ENCODE measurements around the gene EMP1.

Gene EMP1

DNA sequence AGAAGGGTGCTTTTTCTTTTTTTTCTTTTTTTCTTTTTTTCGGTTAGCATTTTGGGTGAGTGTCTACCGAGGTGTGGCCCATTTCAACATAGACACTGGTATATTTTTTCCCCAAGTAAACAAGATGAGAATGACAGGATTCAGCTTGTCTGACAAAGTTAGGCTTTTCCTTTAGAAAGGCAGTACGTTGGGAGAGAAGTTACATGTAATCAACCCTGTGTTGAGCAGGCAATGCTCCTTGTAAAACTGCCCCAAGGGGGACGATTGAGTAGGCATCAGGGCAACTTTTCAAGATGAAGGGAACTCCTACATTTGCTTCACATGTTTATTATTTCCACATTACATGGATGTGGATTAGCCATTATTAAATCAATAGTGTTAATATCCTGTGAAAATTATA, 1.7 kb downstream of the EMP1 start:
- DNase-seq, result no peak

GRCh38 chr12:13198876-13199275, 2.4 kb downstream of the EMP1 start:
- DNase-seq, result no peak

DNA sequence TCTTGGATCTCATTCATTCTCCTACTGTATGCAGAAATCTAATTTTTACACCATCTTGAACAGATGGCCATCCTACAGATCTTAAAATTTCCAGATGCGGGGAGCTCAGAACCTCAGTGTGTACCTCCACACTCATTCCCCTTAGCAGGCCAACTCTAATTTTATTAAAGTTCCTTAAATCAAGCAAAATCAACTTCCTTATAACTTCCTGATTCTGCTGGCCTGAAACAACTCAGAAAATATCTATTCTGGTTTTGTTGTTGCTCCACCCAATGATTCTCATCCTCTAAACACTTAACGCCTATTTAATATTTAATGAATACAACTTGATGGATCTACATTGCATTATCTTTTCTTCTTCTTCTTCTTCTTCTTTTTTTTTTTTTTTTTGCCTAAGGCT, 3.1 kb downstream of the EMP1 start:
- no peak for DNase-seq

- no peak for DNase-seq
Measured at GRCh38 chr12:13200841-13201240, 4.3 kb downstream of the EMP1 start.

DNA sequence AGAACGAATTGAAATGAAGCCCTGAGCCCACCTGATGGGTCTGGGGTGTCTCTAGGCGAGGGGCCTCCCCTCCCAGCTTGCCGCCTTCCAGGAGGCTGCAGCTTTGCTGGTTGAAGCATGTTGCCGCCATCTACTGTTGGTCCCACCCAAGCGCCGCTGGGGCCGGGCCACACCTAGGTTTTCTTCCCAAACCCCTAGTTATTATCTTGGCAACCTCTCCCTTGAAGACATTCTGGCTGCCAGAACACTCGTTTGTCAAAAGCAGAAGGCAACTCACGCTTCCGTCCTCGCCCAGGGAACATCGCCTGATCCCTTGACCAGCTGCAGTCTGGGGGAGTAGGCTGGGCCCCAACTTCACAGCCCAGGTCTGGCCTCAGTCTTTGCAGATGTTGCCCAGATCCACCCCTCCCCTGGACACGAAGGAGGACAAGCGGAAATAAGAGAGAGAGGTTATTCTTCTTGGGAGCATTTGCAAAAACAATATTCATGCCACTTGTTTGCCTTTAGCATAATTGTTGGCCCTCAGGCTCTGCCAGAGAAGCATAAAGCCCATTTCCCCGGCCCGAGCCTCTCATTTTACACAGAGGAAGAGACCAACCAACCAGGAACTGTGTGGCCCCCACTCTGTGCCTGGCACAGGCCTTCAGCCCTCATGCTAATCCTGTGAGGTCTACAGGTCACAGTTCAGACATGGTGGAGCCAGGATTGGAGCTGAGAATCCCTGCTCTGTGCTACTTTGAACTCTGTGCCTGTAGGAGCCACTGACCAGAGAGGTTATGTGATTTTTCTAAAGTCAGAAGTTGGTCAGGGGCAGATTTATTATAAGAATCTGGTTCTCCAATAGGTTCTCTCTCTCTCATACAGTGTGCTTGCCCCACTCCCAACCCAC, 6.8 kb downstream of the EMP1 start:
- DNase-seq, result no peak

GRCh38 chr12:13204428-13204827, 7.9 kb downstream of the EMP1 start:
- DNase-seq, result no peak

DNA sequence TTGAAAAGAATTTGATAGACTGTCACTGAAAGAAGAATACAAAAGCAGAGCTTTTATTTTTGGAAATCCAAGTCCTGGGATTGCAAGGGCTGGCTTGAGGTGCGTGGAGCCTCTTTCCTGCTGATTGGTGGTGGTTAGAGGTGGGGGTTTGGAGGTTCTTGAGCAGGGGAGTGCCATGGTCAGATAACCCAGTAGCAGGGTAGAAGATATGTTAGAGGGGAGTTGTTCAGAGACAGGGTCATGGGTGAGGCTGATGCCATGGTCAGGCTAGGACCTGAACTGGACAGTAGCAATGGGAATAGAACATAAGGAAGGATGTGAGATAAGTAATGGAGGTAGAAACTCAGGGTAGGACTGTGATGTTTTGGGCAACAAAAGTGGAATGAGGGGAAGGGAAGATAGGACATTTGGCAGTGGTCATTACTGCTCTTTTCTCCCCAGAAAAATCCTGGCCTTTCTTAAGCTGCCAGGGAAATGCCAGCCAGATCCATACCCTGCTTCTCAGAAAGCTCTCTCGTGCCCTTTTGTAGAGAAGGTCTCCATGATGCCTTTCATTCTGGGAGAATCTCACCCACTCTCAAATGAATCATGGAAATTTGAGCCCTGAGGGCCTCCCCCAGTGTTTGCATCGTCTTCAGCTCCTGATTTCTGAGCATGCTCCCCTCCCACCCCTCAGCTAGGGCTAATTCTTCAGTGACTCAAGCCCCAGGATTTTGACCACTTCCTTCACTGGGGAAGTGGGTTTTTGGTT, 9.5 kb downstream of the EMP1 start:
- DNase-seq, result no peak

- DNase-seq, result no peak
Measured at GRCh38 chr12:13206560-13206897, 10.0 kb downstream of the EMP1 start.

- DNase-seq, result no peak
Measured at GRCh38 chr12:13208533-13209435, 12.3 kb downstream of the EMP1 start.

- no peak for DNase-seq
Measured at GRCh38 chr12:13209436-13210235, 13.1 kb downstream of the EMP1 start.

DNA sequence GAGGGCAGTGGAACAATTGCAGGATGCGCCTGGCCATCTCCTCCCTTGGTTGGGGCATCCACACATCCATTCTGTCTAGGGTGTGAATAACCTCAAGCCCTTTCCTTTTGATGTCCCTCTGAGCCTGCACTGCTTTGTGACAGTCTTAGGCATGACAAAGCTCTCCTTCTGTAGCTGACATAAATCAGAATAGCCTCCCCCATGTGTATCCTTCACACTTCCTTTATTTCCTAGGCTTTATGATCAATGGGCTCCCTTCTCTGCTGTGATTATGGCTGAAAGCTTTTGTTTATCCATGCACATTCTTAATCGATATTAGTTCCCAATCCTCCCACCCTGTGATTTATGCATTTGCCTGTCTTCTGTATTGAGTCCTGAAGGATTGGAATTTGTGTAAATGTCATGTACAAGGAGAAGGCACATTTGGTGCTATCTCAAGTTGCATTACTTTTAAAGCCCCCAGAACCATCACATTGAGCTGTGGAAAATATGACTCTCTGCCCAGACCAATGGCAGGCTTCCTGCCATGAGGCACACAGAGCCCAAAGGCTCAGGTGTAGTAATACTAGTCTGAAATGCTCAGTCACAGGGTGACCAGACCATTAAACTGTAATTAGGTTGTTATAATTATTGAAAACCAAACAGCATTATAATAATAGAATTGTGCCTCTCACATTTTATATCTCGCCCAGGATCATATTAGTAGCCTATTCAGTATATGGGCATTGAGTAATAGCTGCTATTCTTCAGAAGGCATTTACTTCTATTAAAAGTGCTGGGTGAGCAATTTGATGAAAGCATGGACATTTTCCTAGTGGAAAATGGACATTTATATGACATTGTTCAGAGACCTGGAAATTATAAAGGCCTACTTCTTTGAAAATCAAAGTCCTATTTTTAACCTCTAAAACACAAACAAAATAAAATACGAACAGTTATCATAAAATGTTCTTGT, 14.0 kb downstream of the EMP1 start:
- DNase-seq, result no peak

GRCh38 chr12:13211191-13211858, 14.8 kb downstream of the EMP1 start:
- no peak for DNase-seq

GRCh38 chr12:13211859-13212664, 15.5 kb downstream of the EMP1 start:
- peak; percentile 68 for DNase-seq

DNA sequence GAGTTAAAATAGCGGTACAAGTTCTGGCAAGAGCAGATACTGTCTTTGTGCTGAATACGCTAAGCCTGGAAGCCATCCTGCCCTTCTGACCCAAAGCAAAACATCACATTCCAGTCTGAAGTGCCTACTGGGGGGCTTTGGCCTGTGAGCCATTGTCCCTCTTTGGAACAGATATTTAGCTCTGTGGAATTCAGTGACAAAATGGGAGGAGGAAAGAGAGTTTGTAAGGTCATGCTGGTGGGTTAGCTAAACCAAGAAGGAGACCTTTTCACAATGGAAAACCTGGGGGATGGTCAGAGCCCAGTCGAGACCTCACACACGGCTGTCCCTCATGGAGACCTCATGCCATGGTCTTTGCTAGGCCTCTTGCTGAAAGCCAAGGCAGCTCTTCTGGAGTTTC, 18.5 kb downstream of the EMP1 start:
- DNase-seq, result no peak

DNA sequence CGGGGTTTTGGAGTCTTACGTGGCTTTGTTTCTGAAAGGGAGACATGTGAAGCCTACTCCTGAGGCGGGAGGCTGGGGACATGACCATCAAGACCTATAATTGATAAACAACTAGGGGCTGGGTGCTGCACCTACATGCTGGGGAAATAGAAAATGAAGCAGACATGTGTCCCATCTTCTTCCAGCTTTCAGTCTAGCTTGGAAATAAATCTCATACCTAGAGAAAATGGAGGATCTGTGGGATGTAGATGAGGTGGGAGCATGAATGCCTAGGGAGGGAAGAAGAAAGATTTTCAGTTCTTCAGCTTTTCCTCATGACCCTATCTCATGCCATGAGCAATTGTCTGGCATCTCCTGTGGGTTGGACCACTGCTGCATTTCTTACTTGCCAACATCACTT, 22.1 kb downstream of the EMP1 start:
- DNase-seq, result no peak

DNA sequence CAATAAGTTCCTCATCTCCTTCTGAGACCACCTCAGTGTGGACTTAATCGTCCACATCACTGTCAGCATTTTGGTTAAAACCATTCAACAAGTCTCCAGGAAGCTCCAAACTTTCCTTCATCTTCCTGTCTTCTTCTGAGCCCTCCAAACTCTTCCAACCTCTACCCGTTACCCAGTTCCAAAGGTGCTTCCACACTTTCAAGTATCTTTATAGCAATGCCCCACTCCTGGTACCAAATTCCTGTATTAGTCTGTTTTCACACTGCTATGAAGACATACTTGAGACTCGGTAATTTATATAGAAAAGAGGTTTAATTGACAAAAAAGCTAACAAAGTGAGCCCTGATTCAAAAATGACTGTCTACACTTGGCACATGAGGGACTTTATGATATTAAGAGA, 22.8 kb downstream of the EMP1 start:
- no peak for DNase-seq

GRCh38 chr12:13220838-13221237, 24.3 kb downstream of the EMP1 start:
- DNase-seq, result no peak

DNA sequence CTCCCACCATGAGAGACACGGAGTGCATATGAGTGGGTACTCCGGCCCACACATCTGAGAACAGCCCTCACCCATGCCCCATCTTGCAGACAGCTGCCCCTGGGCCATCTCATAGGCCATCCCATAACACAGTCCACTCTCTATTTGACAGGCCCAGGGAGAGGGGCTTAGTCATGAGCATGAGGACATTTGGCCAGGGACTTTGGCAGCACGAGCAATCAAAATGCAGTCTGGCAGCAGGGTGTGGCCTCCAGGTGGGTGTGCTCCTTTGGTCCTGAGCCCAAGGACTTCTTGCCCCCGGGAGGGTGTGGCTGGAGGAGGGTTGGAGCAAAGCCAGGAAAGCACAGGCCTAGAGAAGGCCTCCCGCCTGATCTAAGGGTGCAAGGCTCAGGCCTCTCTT, 25.6 kb downstream of the EMP1 start:
- DNase-seq, result no peak

DNA sequence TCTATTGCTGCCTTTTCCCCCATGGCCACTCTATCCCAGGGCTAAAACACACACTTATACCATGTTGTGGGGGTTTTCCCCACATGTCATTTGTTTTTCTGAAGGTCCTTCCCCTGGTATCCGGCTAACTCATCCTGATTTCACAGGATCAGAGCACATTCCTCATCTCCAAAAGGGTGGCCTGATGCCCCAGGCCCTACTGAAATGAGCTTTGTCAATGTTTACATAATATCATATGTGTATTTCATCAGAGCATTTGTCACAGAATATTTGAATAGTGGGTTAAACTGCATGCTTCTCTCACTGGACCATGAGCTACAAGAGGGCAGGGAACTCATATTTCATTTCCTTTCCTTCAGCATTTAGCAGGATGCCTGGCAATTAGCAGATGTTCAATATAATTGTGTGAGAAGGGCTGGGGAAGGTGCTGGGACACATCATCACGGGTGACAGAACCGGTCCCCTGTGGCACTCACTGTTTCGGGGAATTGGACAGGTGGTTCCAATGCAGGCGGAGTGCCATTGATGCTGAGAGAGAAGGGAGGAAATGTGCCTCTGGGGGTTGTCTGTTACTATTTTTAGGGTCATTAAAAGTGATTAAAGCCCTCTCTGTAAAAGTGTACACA, 26.8 kb downstream of the EMP1 start:
- DNase-seq, result no peak
